ENCODE data around the gene LPXN. TPM values are rescaled to one million over a fixed set of nuclear protein-coding genes. Genes with fewer than 3 reads are reported as not detected.

The LPXN gene
- total RNA-seq: 3.9 and 4.9 TPM in 2 replicates

DNA sequence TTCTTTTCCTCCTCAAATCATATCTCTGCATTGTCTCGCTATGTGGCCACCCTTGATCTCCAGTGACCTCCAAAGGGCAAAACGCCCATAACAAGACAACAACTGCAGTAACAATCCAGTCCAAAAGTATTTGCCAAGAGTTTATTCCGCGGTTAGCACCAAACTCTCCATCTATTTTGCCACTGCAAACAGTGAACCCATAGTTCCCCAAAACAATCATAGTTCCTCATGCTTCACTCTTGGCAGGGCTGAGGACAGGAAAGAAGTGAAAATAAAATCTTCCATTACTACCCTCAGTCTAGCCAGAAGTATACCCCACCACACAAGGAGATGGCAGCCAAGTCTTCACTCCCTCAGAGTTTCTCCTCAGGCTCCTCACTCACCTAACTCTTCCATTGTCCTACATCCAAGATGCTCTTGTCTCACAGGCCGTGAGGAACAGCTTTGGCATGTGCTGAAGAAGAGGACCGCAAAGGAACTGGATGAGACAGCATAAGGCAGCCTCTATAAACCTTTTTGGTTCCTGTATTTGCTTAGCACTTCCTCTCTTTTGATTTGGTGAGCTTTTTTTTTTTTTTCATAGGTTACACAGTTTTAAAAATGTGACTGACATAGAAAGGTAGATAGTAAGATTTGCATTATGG is at the start of gene LPXN:
Gene LPXN, minus strand, starts transcription at position 480 of the 644 bp plus-strand sequence. Its CDS starts 84 bp downstream, at position 396.

DNA sequence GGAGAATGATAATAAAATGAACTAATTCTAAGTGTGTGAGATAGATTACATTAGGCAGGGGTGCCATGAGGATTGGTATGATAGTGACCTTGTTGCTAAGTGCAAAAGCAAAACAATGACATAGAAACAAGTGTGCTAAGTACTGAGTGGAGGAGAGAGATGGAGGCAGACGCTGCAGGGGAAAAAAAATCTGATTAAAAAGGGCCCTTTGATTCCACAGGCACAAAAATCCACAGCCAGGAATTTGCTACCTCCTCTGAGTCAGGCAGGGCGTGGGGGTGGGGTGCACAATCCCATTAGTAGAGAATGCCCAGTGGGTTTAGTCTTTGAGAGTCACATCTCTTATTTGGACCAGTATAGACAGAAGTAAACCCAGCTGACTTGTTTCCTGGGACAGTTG is 46.7 kb upstream of the LPXN start, which contains the start of gene CNTF:
Gene CNTF, plus strand, starts transcription at position 322 of the 400 bp plus-strand sequence. CDS start 88 bp downstream, outside the sequence.

DNA sequence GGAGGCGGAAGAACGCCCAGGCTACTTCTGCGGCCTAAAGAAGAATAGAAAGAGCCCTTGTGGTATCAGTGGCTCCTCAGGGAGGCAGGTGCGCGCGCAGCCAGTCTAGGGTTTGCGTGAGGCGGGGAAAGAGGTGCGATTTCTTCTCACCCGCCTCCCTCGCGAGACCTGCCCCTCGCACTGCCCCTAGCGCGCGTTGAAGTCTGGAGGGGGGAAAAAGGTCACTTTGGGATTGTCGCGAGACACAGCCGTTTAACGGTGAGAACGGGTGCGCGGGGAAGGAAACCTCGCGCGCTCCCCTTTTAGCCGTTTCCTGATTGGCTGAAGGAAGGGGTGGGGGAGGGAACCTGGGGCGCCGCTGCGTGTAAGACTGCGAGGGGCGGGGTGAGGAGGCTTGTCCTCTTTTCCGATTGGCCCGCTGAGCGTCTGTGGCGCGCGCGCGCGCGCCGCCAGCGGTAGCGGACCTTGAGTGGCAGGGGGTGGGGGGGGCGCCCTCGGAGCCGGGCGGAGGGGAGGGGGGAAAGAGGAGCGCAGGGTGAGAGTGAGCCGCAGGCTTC is 3.1 kb upstream of the LPXN start, which contains the start of gene ZFP91:
Gene ZFP91, plus strand, starts transcription at position 429 of the 557 bp plus-strand sequence. CDS start 219 bp downstream, outside the sequence.

DNA sequence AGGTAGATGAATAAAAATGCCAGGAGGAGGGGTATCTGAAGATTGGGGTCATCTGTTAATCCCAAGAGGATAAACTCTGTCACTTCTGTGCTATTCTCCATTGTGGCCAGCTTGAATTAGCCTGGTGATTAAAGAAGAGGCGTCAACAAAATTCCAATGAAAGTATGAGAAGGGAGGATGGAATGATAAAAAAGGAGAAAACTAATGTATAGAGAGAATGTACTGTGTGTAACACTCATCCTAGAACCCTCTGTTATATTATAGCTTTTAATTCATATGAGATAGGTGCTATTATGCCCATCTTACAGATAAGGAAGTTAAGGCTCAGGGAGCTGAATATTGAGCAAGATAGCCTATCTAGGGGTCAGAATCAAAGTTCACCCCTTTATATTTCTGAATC is 67.7 kb downstream of the LPXN start, which contains the start of gene OR5B21:
Gene OR5B21, minus strand, starts transcription at position 101 of the 400 bp plus-strand sequence. Its CDS starts 0 bp downstream, at position 101.

Other genes with a start within 250 kb of the LPXN start
- gene OR5B17, start 216.8 kb downstream of the LPXN start, total RNA-seq: not detected in 2 replicates
- gene OR5B3, start 169.0 kb downstream of the LPXN start, total RNA-seq: not detected in 2 replicates
- not detected in 2 replicates for gene OR5B2, start 147.7 kb downstream of the LPXN start, total RNA-seq
- gene OR5B12, start 133.6 kb downstream of the LPXN start, total RNA-seq: not detected in 2 replicates
- not detected in 2 replicates for gene OR5B21, start 67.8 kb downstream of the LPXN start, total RNA-seq
- gene ZFP91, start 3.2 kb upstream of the LPXN start, total RNA-seq: 47.2 and 48.9 TPM in 2 replicates
- gene CNTF, start 46.8 kb upstream of the LPXN start, total RNA-seq: 0.92 and 1.9 TPM in 2 replicates
- gene GLYAT, start 156.1 kb upstream of the LPXN start, total RNA-seq: not detected in 2 replicates